Frontal cortex (tissue), 4 donors: Measurements from ENCODE around the gene PRR16. TPM values are rescaled to one million over a fixed set of nuclear protein-coding genes. Genes with fewer than 3 reads are reported as not detected.
"Not testable (repeated sequence)": the region's sequence is repeated elsewhere in the genome, so short reads cannot be mapped to it uniquely, and the experiment has no call there.

Source experiments
- DNase-seq, 2 donors: peaks; one replicate each; pipeline ENCODE4 v3.0.0; 2012; ENCODE audit warnings: low spot score in 2 of 2
- FAIRE-seq: peaks from 2 replicates; lab custom pipeline; 2012; peaks lifted over from hg19 to GRCh38; lab: Jason Lieb, UNC
- total RNA-seq: library from RNA; depleted of rRNA; stranded (reverse); fragments of >200 nt; gene quantifications from one replicate; pipeline ENCODE4 v1.2.3, GENCODE V29; 2014
- donor health status: control.
- donor health status: control.
- donor health status: control.

PRR16 gene
- total RNA-seq, 1 donor from 2014 or later = 1.2 TPM

GRCh38 chr5:120458508-120458847, 5.6 kb upstream of the PRR16 start:
- FAIRE-seq = not testable (repeated sequence)

GRCh38 chr5:120461251-120461650, 2.8 kb upstream of the PRR16 start:
- DNase-seq (no peak), FAIRE-seq (no peak)

More at GRCh38 chr5:120458508-120458847, 5.6 kb upstream of the PRR16 start:
- DNase-seq = not testable (repeated sequence)

- DNase-seq = no peak
- no peak for FAIRE-seq
These were observed 957 bp upstream of the PRR16 start for GRCh38 chr5:120463006-120463680.

DNA sequence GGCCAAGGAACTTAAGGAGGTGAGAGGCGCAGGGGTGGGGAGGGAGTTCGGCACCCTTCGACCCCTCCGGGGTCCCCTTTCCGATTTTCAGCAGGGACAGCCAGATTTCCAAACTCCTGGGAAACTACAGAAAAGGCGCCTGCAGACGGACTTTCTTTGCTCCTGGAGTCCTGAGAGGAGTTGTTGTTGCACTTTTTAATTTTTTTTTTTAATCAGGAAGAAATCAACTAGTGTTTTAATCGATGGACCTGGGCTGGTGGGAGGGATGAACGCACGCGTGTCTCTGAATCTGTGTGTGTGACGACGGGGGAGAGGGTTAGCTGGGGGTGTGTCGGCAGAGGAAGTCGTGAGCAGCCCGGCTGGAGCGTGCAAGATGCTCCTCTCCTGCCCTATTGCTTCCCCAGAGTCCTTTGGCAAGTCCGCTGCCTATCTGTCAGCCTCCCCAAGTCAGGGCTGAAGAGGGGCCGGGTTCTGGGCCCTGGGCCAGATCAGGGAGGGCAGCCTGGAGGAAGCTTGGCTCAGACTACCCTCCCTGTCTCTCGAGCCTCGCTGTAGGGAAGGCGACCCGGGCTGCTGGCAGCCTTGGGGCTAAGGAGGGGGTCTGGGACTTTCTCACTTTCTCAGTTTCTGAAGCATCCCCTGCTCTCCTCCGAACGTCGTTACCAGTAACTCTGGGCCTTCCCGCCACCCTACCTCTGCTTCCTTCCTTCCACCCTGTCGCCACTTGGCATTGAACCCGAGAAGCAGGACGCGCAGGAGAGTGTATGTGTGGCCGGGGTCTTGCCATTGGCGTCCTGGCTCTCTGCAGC, 731 bp downstream of the PRR16 start:
- DNase-seq (peak; percentile 28 to 30), FAIRE-seq (no peak)

GRCh38 chr5:120465436-120465961, 1.4 kb downstream of the PRR16 start:
- FAIRE-seq (no peak), DNase-seq (peak in 1 of 2 donors; percentile 18)

- no peak for DNase-seq
- no peak for FAIRE-seq
These were observed 2.4 kb downstream of the PRR16 start for GRCh38 chr5:120466341-120467006.

- no peak for FAIRE-seq
These were observed 7.9 kb downstream of the PRR16 start for GRCh38 chr5:120471971-120472370.

GRCh38 chr5:120472911-120473310, 8.8 kb downstream of the PRR16 start:
- FAIRE-seq = no peak
- DNase-seq = no peak

More at GRCh38 chr5:120471971-120472370, 7.9 kb downstream of the PRR16 start:
- DNase-seq = no peak

- FAIRE-seq (no peak), DNase-seq (no peak)
These were observed 9.2 kb downstream of the PRR16 start for GRCh38 chr5:120473332-120473731.

- FAIRE-seq = no peak
- no peak for DNase-seq
These were observed 12.0 kb downstream of the PRR16 start for GRCh38 chr5:120476063-120476462.

DNA sequence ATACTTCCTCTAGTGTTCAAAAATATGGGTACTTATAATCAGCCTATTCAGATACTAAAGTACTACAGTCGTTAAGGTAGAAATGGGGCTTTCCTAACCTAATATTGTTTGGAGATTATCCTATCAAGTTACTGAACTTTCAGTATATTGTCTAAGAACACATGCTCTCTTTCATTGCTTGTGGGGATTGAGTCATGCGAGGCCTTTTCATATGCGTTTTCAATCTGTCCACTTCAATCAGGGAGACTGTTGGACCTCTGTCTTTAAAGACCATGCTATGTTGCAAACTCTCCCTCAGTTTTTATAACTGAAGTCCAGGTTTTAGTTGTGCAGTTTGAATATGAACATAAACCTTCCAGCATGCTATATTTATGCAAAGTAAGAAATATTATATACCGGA, 15.0 kb downstream of the PRR16 start:
- DNase-seq (no peak), FAIRE-seq (no peak)

DNA sequence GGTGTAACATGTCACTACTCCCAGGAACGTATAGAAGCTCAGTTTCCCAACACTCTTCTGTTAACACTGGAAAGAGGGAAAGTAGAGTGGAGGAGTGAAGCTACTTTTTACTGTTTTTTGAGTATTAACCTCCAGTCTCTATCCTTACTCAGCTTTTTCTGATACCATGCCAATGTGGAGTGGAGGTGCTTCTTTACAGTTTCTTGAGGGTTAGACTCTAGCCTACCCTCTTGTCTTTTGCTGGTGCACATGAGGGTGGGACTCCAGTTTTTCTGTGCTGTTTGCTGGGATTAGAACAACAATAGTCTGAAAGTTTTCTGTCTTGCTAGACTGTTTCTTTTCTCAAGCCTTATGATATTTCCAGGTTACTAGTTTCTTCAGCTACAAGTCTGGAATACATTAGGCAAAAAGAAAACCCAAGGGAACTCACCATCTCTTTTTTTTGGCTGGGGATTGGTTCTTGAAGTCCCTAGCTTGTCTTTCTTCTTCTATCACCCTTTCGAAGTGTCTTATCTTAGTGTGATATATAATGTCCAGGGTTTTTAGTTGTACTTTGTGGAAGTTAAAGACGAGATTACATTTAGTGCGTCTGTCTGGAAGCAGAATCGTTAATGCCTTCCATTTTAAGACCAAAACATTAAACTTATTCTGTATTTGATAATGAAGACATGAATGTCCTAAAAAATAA, 35.9 kb downstream of the PRR16 start:
- DNase-seq (no peak), FAIRE-seq (no peak)

- FAIRE-seq (no peak), DNase-seq (no peak)
These were observed 38.4 kb downstream of the PRR16 start for GRCh38 chr5:120502531-120502930.

DNA sequence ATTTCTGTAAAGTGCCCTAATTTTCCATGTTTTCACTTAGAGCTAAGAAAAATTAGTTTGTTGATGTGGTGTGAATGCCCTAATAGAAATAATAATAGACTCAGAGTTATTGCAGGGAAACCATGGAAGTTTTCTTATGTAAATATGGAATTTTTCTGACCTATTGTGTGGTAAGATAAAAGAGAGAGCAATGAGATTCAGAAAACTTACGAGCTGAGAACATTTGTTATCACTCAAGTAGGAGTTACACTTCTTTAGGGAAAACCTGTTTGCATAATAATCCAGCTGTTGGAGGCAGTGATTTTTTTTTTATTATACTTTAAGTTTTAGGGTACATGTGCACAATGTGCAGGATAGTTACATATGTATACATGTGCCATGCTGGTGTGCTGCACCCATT, 39.2 kb downstream of the PRR16 start:
- no peak for DNase-seq
- no peak for FAIRE-seq

DNA sequence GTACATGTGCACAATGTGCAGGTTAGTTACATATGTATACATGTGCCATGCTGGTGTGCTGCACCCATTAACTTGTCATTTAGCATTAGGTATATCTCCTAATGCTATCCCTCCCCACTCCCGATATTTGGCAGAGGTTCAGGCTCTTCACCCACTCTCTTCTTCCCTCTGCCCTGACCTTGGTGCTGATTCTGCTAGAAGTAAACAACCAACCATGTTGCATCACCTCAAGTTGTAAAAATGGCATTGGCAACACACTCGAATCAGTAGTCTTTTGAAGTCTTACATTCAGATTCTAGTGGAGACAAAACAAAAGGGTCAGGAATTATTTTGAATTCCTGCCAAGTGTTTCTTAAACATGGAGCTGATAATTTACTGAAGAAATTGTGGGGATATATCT, 40.0 kb downstream of the PRR16 start:
- DNase-seq (no peak), FAIRE-seq (no peak)

- FAIRE-seq (no peak), DNase-seq (no peak)
These were observed 43.1 kb downstream of the PRR16 start for GRCh38 chr5:120507197-120507596.

DNA sequence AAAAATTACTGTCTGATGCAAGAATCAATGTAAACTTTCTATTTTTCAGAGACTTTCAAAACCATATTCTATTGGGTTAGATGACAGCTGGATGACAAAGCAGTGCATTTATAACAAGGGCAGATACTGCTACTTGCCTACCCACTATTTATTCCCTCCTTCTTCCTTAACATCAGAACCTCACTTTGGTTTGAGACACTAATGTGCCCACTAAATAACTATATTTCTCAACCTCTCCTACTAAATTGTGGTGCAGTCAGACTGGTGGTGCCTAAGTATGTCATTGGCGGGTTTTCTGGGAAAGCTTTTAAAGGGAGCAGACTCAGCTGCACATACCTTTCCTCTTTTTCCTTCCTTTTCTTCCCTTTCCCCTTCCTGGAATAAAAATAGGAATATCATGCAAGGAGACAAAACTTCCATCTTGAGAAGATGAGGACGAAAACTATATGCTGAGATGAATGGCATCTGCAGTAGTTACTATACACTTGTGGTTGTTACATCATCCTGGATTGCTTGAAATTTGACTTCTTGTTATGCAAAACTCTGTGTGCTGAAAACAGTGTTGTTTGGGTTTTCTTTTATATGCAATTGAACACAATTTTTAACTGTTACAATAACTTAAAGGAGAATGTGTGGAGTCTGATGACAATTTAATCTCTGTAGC, 43.8 kb downstream of the PRR16 start:
- FAIRE-seq (no peak), DNase-seq (no peak)

- DNase-seq (no peak), FAIRE-seq (no peak)
These were observed 45.0 kb downstream of the PRR16 start for GRCh38 chr5:120509053-120509452.

DNA sequence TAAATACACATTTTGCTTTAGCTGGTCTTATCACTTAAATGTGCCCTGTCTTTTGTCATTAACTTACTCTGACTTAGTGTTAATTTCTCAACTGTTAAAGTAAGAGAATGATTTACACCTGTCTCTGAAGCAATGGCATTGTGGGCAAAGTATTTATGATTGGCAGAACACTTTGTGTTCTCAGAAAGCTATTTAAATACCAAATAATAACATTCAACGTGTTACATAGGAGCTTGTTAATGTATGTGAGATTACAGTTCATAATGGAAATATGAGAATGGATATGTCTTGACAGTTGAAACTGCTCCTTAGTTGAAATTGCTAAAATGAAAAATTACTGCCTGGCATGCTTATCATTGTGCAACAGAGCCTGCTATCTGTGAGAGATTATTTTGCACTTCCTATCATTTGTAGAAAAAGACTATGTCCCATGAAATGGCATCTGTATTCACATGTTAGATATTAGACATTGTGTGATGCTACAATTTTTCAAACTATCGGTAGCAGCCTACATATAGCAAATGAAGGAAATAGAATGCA, 46.1 kb downstream of the PRR16 start:
- FAIRE-seq (no peak), DNase-seq (no peak)
